PFSK-1 (cell line): Measurements from ENCODE around the gene SEMA3A.

Experiments used
- FOXP2 ChIP-seq: optimal IDR thresholded peaks from 2 replicates; pipeline ENCODE3; 2011; ENCODE audit warnings: borderline replicate concordance, control low read depth, inconsistent platforms; ENCODE audit not compliant: insufficient read depth; ENCODE audit errors: extremely low read length, extremely low read depth
- POLR2AphosphoS5 ChIP-seq: IDR thresholded peaks from 2 replicates; pipeline ENCODE4 v1.6.1; 2012; ENCODE audit warnings: low read depth, mild to moderate bottlenecking, control low read depth, low read length, moderate library complexity
- REST ChIP-seq, 2 experiments: IDR thresholded peaks; 2 replicates each; pipeline versions ENCODE4 v1.6.1 to v1.8.0; 2011 to 2012; ENCODE audit warnings: low read depth in 2 of 2, low read length in 2 of 2, control low read depth in 1 of 2, inconsistent platforms in 1 of 2, mild to moderate bottlenecking in 1 of 2, moderate library complexity in 1 of 2; ENCODE audit not compliant: insufficient read depth in 1 of 2
- TAF1 ChIP-seq: IDR thresholded peaks from 2 replicates; pipeline ENCODE4 v1.6.1; 2012; ENCODE audit warnings: low read length, control low read depth, borderline replicate concordance; ENCODE audit not compliant: insufficient read depth

- TF ChIP-seq REST (IDR thresholded peaks at IDR 0.05; ENCODE audit: insufficient read depth in 1 of 2, low read depth in 2 of 2, low read length in 2 of 2) (no peak), FOXP2 (no peak), POLR2AphosphoS5 (no peak), TAF1 (no peak)
These were observed 242.4 kb downstream of the SEMA3A start for GRCh38 chr7:83952236-83952635.
